Measurements from ENCODE around the gene EPM2A. TPM values are rescaled to one million over a fixed set of nuclear protein-coding genes. Genes with fewer than 3 reads are reported as not detected.

The EPM2A gene
- total RNA-seq, 1 experiment from 2014 or later, result 6.4 TPM

- H3K79me2 ChIP-seq (ENCODE audit: insufficient read depth, low read length), result no peaks in the 10 kb centered on the region
- no peaks in the 10 kb centered on the region for H3K27me3 ChIP-seq (ENCODE audit: insufficient read depth, low read length)
- ATAC-seq (no peak), DNase-seq (ENCODE audit: low read depth, low spot score) (no peak)
- H3K9ac ChIP-seq (ENCODE audit: low read length), result no peak overlapping the region
- H3K9me2 ChIP-seq (ENCODE audit: insufficient read depth), result no peaks in the 10 kb centered on the region
- ChIA-PET RAD21 (ENCODE audit: low non-redundant PET in 1 of 2, low total read pairs in 2 of 2, uncharacterized antibody in 2 of 2, unreplicated experiment in 2 of 2) (no interaction called here), POLR2A (interaction anchor here (2.3 kb wide), 1 partner anchor 13 kb away, joined by 9 read pairs; the partner anchor contains the start of gene EPM2A), CTCF (no interaction called here)
- BruUV-seq (replicated peaks), result no TSS peak
- no peak overlapping the region for H3K27ac ChIP-seq (ENCODE audit: low read depth, low read length)
- no peak overlapping the region for H2AFZ ChIP-seq (ENCODE audit: low read depth, low read length, poor library complexity, severe bottlenecking)
- H3K9me3 ChIP-seq (ENCODE audit: control insufficient read depth in 1 of 2, insufficient read depth in 1 of 2, low read depth in 1 of 2, low read length in 2 of 2), result no peaks in the 10 kb centered on the region
- H4K20me1 ChIP-seq (ENCODE audit: insufficient read depth), result no peaks in the 10 kb centered on the region
- H3K4me3 ChIP-seq (replicated peaks in 1 of 2; ENCODE audit: low read depth in 1 of 2, low read length in 2 of 2), result no peak overlapping the region
- intact Hi-C loops (cut with micrococcal nuclease), result no loop called here
- H3K36me3 ChIP-seq (ENCODE audit: control insufficient read depth in 1 of 2, insufficient read depth in 2 of 2, low read length in 2 of 2), result no peaks in the 10 kb centered on the region
- no peak overlapping the region for H3K4me2 ChIP-seq (ENCODE audit: low read length)
- TF ChIP-seq RAD21 (IDR thresholded peaks at IDR 0.05; ENCODE audit: low read depth) (no peak), SIN3A (IDR thresholded peaks at IDR 0.05; ENCODE audit: low read depth) (no peak), CBX3 (IDR thresholded peaks at IDR 0.05; ENCODE audit: low read depth) (no peak), JUND (IDR thresholded peaks at IDR 0.05) (no peak), CTCF (IDR thresholded peaks at IDR 0.05 in 2 of 3, conservative IDR thresholded peaks at IDR 0.05 in 1 of 3; ENCODE audit: borderline replicate concordance in 1 of 3, insufficient read depth in 1 of 3, low read depth in 2 of 3, low read length in 2 of 3) (no peak), ZBTB33 (IDR thresholded peaks at IDR 0.05; ENCODE audit: extremely low read depth, insufficient replicate concordance, low read length) (no peak)
- TF ChIP-seq, protein P1, sequence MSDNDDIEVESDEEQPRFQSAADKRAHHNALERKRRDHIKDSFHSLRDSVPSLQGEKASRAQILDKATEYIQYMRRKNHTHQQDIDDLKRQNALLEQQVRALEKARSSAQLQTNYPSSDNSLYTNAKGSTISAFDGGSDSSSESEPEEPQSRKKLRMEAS (IDR thresholded peaks at IDR 0.05), result no peak
- TF ChIP-seq, protein P2, sequence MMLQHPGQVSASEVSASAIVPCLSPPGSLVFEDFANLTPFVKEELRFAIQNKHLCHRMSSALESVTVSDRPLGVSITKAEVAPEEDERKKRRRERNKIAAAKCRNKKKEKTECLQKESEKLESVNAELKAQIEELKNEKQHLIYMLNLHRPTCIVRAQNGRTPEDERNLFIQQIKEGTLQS (IDR thresholded peaks at IDR 0.05), result no peak
- H3K4me1 ChIP-seq (ENCODE audit: control insufficient read depth in 1 of 2, insufficient read depth in 2 of 2, low read length in 2 of 2), result no peaks in the 10 kb centered on the region
Observed at GRCh38 chr6:145722190-145722589, 13.1 kb downstream of the EPM2A start.
